Uterus (tissue), 2 donors: ENCODE measurements around the gene GNPTAB.

Source experiments
- CTCF ChIP-seq, 4 experiments: fragments of 200-600 bp in 2 of 4; fragments of 450-650 bp in 2 of 4; sonication (generic) in 2 of 4; IDR thresholded peaks; one replicate each; pipeline ENCODE4 v1.5.1; 2016 to 2019; ENCODE audit warnings: antibody characterized with exemption in 4 of 4, mild to moderate bottlenecking in 2 of 4, moderate library complexity in 1 of 4
- POLR2A ChIP-seq, 2 donors: fragments of 450-650 bp; IDR thresholded peaks; one replicate each; pipeline ENCODE4 v1.6.1; 2016; ENCODE audit warnings: antibody characterized with exemption in 2 of 2, mild to moderate bottlenecking in 1 of 2, moderate library complexity in 1 of 2

- TF ChIP-seq CTCF (IDR thresholded peaks at IDR 0.05) (no peak), POLR2A (IDR thresholded peaks at IDR 0.05) (no peak)
These were observed 35.0 kb downstream of the GNPTAB start for GRCh38 chr12:101795786-101796185.
